Measurements from ENCODE around the gene C9orf78. TPM values are rescaled to one million over a fixed set of nuclear protein-coding genes. Genes with fewer than 3 reads are reported as not detected.

Gene C9orf78
- total and polyA plus RNA-seq, 9 of the 15 experiments (the other 6 are each of a cell fraction or from before 2014, with no cell fraction given), result 94.6 to 266 (median 202) TPM

DNA sequence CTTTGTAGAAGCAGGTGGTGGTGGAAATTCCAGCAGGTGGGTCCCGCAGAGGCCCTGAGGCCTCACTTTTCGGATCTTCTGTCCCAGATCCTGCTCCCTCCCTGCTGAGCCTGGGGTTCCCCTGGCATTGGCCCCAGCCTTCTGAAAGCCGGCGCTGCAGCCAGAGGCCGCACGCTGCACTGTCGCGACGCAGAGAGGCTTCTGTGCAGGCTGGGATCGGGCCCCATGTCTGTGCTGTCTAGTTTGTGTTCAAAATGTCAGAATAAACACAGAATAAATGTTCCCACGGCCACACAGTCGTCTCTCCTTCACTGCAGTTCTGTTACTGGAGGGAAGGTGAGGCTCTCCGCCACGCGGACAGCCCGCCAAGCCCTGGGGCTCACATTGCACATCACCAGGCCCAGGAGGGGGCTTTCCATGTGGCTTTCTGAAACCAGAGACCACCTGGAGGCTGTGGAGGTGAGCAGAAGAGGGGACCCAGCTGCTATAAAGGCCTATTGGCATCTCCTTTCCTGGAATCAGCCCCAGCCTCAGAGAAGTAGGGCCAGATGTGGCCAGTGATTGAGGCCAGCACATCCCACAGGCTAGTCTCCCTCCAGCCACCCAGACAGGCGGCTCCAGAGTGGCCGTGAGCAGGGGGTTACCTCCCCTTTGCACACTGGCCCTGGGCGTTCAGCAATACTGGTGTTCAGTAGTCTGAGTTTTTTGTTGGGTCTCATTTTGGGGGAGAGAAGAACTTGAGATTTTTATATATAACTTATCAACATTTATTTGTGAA is 46.7 kb upstream of the C9orf78 start (continued):
- TF ChIP-seq, protein P1, sequence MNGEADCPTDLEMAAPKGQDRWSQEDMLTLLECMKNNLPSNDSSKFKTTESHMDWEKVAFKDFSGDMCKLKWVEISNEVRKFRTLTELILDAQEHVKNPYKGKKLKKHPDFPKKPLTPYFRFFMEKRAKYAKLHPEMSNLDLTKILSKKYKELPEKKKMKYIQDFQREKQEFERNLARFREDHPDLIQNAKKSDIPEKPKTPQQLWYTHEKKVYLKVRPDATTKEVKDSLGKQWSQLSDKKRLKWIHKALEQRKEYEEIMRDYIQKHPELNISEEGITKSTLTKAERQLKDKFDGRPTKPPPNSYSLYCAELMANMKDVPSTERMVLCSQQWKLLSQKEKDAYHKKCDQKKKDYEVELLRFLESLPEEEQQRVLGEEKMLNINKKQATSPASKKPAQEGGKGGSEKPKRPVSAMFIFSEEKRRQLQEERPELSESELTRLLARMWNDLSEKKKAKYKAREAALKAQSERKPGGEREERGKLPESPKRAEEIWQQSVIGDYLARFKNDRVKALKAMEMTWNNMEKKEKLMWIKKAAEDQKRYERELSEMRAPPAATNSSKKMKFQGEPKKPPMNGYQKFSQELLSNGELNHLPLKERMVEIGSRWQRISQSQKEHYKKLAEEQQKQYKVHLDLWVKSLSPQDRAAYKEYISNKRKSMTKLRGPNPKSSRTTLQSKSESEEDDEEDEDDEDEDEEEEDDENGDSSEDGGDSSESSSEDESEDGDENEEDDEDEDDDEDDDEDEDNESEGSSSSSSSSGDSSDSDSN (IDR thresholded peaks at IDR 0.05; ENCODE audit: borderline replicate concordance in 1 of 2, low read depth in 2 of 2, low read length in 2 of 2), result peak; percentile 67 to 94; a peak in 3 of 4 replicates
- TF ChIP-seq FOXA1 (IDR thresholded peaks at IDR 0.05; ENCODE audit: borderline replicate concordance), result no peak
- TF ChIP-seq CTCF (IDR thresholded peaks at IDR 0.05 in 2 of 3, conservative IDR thresholded peaks at IDR 0.05 in 1 of 3; ENCODE audit: insufficient read depth in 2 of 3, low read depth in 1 of 3, low read length in 3 of 3), result 0 out of 6 replicates have a peak, but pooled peaks of 1 of the 3 experiments have one; percentile 0
- no peak for TF ChIP-seq CHD7 (IDR thresholded peaks at IDR 0.05; ENCODE audit: low read depth, low read length)
- TF ChIP-seq, protein P2, sequence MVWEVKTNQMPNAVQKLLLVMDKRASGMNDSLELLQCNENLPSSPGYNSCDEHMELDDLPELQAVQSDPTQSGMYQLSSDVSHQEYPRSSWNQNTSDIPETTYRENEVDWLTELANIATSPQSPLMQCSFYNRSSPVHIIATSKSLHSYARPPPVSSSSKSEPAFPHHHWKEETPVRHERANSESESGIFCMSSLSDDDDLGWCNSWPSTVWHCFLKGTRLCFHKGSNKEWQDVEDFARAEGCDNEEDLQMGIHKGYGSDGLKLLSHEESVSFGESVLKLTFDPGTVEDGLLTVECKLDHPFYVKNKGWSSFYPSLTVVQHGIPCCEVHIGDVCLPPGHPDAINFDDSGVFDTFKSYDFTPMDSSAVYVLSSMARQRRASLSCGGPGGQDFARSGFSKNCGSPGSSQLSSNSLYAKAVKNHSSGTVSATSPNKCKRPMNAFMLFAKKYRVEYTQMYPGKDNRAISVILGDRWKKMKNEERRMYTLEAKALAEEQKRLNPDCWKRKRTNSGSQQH (CRISPR knock-in tag; IDR thresholded peaks at IDR 0.05), result no peak
- TF ChIP-seq SMAD4 (CRISPR knock-in tag; conservative IDR thresholded peaks at IDR 0.05), result peak; percentile 98
- no peak for TF ChIP-seq ARNT (IDR thresholded peaks at IDR 0.05)
- peak; percentile 65 for TF ChIP-seq CXXC5 (CRISPR knock-in tag; IDR thresholded peaks at IDR 0.05)
